Caki2 (cell line): Measurements from ENCODE around the gene DGKB. TPM values are rescaled to one million over a fixed set of nuclear protein-coding genes. Genes with fewer than 3 reads are reported as not detected.

Experiments used
- DNase-seq: peaks from one replicate; pipeline ENCODE4 v3.0.0-alpha.2; 2015; ENCODE audit warnings: low read depth
- in situ Hi-C: cut with HindIII; loops from 2 replicates; pipeline ENCODE4 v1.10.0; 2016; ENCODE audit warnings: low sequenced_read_pairs, low pct_unique_long_range_greater_than_20kb, mixed read lengths
- total RNA-seq: library from RNA; depleted of rRNA; stranded (reverse); fragments of >200 nt; shearing (Covaris generic); gene quantifications from 2 replicates; pipeline ENCODE4 v1.2.3, GENCODE V29; 2014; ENCODE audit warnings: low replicate concordance

The DGKB gene
- total RNA-seq, 1 experiment from 2014 or later: not detected

DNA sequence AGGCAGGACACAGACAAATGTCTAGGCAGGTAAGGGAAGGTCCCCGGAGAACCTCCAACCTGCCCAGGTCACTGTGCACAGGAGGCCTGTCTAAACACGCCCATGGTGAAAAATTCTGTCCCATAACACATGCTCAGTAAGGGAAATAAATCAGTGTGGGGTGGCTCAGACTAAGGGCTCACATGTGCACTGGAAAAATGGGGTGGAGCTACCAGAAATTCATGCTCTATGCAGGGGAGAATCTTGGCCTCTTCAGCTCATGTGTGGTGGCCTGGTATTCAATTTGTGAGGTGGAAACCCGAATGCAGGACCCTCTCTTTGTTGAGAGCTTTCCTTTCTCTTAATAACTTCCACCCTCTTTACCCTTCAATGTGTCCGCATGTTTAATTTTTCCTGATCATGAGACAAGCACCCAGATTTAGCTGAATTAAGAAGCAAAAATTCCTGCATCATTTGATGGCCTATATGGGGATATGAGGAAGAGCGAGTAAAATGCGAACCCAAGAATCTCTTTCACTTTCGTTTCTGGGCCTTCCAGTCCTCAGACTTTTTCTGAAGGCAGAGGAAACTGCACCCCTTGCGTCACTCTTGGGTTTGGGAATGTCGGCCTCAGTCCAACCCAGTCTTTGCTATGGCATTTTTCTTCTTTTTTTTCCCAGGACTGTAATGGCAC is 163.2 kb downstream of the DGKB start:
- in situ Hi-C loops: no loop called here
- no peak for DNase-seq

DNA sequence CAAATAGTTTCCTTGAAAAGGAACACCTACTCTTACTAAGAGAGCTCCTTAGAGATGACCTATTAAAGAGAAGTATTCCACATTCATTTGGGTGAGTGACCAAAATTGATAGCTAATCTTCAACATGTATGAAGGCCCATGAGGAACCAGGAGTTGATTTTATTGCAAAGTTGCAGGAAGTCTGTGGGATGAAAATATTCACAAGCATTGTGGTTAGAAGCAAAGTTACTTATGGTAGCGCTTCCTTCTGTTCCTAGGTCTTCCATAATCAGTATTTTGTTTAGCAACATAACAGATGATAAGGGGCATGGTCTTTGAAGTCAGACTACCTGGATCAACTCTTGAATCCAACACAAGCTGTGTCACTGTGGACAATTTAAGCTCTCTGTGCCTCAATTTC is 164.5 kb downstream of the DGKB start:
- in situ Hi-C loops: no loop called here

DNA sequence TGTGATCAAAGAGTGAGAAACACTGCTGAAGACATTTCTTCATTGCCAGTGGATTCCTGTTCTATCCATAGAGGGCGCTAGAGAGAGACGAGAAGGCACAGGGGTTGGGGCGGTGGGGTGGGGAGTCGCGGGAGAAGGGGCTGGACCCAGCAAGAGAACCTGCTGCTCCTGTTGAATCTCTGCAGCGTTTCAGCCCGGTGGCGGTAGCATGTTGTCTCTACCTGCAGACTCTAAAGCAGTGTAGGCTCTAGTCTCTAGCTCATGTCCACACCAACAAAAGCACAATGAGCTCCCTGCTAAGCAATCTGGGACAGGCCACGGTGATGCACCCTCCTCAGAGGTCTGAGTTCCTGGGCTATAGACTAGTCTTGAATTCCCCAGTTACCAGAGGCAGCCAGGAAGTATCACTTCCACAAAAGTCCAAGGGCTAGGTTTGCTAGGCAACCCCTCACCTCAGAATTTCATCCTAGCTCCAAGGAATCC is 167.7 kb downstream of the DGKB start:
- DNase-seq: no peak
- in situ Hi-C loops: no loop called here

More for the DNA sequence above, 164.5 kb downstream of the DGKB start:
- DNase-seq: no peak

DNA sequence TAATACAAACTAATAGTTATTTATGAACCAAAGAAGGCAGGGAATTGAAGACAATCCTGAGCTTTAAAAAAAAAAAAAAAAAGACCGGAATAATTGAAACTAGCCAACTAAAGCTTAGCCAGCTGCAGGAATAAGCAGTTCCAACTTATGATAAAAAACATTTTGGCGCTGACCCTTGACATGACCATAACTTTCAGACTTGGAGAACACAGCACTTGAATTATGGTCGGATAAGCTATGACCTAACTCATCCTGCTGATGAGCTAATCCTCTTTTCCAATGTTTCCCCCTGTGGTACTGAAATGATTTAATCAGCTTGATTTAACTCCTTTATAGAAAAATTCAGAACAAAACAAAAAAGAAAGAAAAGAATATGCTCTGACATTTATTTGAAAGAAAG is 181.8 kb downstream of the DGKB start:
- no peak for DNase-seq
- in situ Hi-C loops: loop anchor here (25.0 kb wide), 1 partner anchor 1342 kb away; no protein-coding TSS in a partner anchor

DNA sequence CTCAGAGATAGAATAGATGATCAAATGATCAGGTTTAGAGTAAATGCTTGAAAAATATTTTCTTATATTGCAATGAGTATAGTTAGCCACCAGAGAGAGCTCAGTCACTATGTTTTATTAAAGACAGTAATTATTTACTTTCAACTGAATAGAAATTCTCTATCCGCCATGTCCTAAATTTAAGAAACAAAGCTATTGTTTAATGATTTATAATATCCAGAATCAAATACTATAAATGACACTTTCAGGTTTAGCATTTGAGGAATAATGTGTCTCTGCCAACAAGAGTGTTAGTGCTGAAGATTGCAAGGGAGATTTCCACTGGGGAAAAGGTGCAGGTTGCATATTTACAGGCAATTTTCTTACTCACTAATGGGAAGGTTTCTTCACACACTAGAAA is 184.7 kb downstream of the DGKB start:
- DNase-seq: no peak
- in situ Hi-C loops: loop anchor here (25.0 kb wide), 1 partner anchor 1344 kb away; no protein-coding TSS in a partner anchor

DNA sequence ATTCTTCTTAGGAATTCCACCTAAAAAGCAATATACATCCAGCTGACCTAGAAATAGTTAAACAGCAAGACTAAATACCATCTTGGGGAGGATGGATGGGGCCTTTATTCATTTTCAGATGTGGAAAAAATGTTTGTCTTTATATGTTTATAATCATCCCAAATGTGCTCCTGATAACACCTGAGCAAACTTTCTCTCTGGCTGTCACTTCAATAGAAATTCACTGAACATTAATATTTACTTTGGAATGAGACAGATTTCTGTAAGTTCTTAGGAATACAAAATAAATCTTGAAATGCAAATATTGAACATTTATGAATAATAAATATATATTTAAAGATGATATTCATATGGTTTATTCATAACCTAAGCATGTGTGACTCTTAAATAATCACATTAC is 185.4 kb downstream of the DGKB start:
- DNase-seq: no peak
- in situ Hi-C loops: loop anchor here (25.0 kb wide), 1 partner anchor 1345 kb away; no protein-coding TSS in a partner anchor

DNA sequence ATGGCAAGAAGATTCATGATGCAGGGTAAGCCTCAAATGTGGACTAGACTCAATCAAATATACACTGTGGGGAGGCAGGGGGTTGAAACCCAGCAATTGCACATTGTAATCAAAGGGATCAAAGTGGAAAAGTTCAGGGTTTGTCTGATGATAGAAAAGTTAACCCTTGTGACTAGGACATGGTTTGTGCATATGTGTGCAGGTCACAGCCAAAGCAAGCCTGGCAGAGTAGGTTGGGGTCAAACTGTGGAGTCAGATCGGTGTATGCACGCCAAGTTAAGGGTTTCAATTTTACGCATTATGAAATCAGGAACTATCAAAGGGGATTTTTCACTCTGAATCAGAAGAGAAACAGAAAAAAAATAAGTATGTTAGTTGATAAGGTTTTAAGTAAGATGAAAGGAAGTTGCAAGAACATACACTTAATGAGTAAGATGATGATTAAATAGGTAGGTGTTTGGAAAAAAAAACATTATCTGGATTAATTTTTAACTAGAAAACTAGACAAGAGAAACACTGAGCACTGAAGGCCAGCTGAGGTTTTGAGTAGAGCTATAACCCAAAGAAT is 188.3 kb downstream of the DGKB start:
- in situ Hi-C loops: loop anchor here (25.0 kb wide), 1 partner anchor 1348 kb away; no protein-coding TSS in a partner anchor
- DNase-seq: peak; percentile 47

DNA sequence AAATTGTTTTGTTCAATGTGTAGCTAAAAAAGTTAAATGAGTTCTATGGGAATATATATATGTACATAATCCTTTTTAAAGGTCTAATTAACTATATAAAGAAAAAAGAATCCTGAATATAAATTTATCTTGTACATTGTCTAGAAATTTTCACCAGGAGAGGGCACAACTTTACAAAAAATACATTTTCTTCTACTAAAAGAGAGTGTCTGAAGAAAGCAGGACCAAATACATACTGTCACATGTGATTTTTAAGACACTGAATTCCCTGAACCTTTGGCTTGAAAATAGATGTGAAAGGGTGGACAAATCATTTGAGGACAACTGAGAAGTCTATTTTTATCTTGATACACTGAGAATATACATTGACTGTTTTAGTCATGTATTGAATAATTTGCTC is 204.3 kb downstream of the DGKB start:
- in situ Hi-C loops: no loop called here

DNA sequence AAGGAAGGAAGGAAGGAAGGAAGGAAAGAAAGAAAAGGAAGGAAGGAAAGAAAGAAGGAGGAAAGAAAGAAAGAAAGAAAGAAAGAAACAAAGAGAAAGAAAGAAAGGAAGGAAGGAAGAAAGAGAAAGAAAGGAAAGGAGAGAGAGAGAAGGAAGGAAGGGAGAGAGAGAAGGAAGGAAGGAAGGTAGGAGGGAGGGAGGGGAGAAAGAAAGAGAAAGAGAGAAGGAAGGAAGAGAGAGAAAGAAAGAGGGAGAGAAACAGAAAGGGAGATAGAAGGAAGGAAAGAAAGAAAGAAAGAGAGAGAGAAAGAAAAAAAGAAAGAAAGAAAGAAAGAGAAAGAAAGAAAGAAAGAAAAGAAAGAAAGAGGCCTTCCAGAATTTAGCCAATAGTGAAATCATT is 204.9 kb downstream of the DGKB start:
- in situ Hi-C loops: no loop called here
- no peak for DNase-seq

More for the DNA sequence above, 204.3 kb downstream of the DGKB start:
- DNase-seq: peak; percentile 14

DNA sequence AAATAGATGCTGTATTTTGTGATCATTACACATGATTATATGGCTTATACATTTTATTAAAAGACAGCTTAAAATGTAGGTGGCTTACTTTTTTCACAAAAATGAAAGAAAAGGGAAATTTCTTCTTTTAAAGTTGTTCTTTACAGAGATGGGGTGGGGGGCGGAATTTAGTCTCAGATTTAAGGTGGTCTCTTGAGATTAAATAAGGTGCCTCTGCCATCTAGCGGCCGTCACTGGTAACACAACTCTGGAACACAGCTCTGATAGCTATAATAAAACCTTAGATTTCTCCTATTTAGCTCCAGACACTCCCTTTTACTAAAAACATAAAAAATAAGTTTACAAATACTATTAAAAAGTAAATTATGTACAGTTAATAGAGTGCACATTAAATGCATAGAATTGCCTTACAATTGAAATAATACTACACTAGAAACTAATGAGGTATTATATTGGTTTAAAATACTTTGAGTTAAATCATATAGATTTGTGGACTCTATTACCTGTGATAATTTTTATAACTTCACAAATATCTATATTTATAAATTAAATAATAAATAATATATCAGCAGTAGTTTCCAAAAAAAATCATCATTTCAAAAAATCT is 210.9 kb downstream of the DGKB start:
- no peak for DNase-seq
- in situ Hi-C loops: no loop called here

DNA sequence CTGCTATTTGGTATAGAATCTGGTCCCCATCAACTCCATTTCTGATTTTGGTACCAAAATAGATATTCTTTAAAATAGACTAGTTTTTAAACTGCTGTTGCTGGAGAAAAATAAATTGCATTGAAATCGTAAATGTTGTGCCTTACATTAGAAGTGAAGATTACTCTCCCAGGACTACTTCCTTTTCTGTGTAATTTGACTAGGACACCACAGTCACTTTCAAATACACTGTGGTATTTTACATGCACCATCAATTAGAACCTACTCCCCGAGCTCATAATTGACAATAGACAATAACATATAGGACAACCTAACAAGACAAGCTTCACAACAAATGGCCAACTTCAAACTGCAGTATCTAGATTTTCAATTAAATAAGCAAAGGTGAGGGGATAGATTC is 211.5 kb downstream of the DGKB start:
- in situ Hi-C loops: no loop called here
- no peak for DNase-seq

DNA sequence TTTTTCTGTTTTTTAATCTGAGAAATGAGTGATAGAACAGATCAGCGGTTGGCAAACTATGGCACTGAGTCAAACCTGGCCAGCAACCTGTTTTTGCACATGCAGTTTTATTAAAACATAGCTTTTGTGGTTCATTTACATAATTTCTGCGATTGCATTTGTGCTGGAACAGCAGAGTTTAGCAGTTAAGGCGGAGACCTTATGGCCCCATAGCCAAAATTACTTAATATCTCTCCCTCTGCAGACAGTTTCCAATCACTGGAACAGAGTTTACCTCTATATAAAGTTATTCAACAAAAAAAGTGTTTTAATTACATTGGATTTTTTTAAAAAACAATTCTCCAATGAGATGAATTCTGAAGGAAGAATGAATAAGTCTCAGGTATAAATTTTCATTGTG is 212.1 kb downstream of the DGKB start:
- DNase-seq: no peak
- in situ Hi-C loops: no loop called here

DNA sequence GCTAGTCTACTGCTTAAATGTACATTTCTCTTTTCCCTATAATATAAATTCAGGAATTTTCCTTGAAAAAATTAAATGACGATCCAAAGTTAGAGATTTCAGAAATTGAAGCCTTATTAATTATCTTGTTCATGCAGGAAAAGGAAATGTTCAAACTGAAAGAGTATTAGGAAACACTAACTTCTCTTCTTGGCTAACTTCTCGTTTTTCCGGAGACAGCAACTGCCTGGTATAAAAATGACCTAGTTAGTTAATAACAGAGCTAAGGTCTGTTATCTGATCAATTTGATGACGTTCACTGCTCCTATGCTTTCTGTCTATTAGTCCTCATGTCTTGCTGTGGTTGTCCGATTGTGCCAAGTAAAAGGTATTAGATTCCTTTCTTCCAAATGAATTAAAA is 212.5 kb downstream of the DGKB start:
- in situ Hi-C loops: no loop called here
- no peak for DNase-seq

DNA sequence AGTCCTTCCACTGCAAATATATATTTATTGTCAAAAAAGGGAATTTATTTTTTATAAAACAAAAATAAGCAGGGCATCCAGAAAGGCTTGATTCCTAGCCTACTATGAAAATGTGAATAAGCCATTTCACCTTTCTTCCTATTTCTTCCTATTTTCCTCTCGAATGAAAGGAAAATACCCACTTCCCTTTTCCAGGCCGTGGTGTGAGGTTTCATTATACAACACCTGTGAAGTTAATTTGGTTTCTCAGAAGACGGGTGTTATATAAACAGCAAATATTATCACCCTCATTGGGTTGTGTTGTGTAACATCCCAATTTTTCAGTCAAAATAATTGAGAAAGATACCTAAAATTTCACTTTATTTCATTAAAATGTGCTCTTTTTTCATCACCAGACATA is 214.3 kb downstream of the DGKB start:
- in situ Hi-C loops: no loop called here
- DNase-seq: no peak

DNA sequence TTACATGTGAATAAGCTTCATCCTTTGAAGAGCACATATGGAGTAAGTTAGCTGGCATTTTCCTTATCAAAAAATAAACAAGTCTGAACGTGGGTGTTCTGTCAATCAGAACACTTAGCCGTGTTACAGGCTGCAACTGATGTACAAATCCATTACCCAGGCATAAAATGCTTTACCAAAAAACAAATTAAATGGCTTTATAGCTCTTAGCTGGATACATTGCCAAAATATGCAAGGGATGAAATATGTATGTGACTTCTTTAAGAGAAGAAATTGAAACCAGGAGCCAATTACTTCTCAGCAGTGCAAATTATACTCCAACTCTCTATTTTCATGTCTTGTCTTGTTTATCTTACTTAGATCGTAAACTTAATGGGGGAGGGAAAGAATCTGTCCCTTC is 214.8 kb downstream of the DGKB start:
- in situ Hi-C loops: no loop called here
- DNase-seq: no peak

DNA sequence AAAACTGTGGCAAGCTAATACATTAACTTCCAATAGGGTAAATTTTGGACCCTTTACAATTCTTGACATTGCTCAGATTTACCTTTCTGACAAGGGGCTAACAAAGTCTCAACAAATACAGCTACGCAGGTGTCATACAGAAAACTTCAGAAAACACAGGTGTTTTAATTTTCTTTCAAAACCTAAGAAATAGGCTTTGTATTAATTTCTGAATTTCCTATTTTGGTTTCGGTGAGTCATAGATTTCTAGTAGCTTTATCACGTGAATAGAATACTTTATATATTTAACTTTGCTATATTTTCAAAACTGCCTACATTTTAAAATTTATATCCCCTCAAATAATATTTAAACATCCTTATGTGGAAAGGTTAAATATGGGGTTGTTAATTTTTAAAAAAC is 215.3 kb downstream of the DGKB start:
- no peak for DNase-seq
- in situ Hi-C loops: no loop called here

DNA sequence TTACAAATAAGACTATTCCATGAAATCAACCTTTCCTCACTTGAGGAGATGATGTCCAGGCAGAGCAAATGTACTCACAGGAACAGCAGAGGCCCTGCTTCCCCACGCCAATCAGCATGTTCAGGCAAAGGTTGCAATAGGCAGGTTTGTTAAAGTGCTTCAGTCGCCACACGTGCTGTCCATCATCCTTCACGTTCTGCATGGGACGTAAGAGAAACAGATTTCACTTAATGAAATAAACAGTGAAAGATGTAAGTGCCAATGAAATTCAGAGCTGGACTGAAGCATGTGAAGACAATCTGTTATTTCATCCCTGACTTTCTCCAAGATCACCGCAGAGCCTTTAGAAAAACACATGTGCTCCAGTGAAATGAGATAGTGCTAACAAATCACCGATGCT is 217.4 kb downstream of the DGKB start:
- DNase-seq: no peak
- in situ Hi-C loops: no loop called here

DNA sequence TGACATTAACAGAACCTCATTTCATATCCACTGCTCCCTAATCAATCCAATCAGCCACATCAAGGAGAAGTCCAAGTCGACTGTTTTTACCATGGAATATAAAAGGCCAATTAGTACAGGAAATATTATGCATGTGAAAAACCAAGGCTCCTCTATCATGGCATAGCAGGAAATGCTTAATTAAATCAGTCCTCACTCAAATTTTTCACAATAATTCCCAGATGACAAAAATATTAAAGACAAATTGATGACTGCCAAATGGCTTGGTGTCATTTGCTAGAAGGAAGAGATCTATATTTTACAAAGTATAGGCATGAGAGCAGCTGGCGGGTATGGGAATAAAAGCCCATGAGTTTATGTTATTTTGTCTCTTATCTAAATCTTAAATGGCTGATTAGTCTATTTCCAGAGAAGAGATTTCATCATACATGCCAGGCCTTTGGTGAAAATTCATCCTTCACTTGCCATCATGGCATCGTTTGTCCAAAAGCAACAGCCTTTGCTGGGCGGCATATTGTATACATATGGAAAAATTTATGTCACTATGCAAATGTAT is 219.6 kb downstream of the DGKB start:
- in situ Hi-C loops: no loop called here
- no peak for DNase-seq

DNA sequence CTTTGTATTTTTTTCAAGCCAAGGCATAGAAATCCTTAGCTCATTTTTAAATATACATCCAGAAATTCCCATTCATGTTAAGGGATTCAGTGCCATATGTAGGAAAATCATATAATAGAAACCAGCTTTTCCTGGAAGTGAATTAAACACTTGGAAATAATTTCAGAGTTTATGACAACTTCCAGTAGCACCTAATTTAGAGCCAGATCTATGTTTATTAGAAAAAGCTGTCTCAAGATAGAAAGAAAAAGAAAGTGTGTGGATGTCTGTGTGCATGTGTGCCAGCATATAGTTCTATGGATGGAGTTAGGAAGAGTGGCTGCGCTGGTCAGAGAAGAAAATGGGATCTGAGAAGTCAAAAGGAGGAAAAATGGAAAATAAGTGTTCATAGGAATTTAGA is 225.7 kb downstream of the DGKB start:
- in situ Hi-C loops: no loop called here
- DNase-seq: no peak
